ENCODE measurements around the gene ULK2. TPM values are rescaled to one million over a fixed set of nuclear protein-coding genes. Genes with fewer than 3 reads are reported as not detected.

ULK2 gene
- total RNA-seq, 4 donors from 2014 or later: 7.4 to 20.4 (median 14.2) TPM

GRCh38 chr17:19771971-19772630, 95.6 kb downstream of the ULK2 start:
- intact Hi-C loops (cut with DNase I; ENCODE audit: low total_unique reads) (no loop called here), in situ Hi-C loops (cut with MboI; ENCODE audit: low sequenced_read_pairs in 4 of 4) (loop anchor here in 3 of 4 donors (25.0 kb wide), 1 partner anchor 410 kb away; the partner anchor contains the start of gene B9D1 (in 3 of the 3))
- Histone ChIP-seq H3K9me3 (no peaks in the 10 kb centered on the region), H3K4me1 (no peaks in the 10 kb centered on the region), H3K4me3 (no peak overlapping the region), H3K27ac (no peak overlapping the region), H3K36me3 (peaks cover 0 to 17% of the 10 kb centered on the region in 2 donors), H3K27me3 (no peaks in the 10 kb centered on the region)
- no peak for DNase-seq
- no peak for ATAC-seq
- no peak for TF ChIP-seq POLR2A (IDR thresholded peaks at IDR 0.05)
- TF ChIP-seq, protein P1, sequence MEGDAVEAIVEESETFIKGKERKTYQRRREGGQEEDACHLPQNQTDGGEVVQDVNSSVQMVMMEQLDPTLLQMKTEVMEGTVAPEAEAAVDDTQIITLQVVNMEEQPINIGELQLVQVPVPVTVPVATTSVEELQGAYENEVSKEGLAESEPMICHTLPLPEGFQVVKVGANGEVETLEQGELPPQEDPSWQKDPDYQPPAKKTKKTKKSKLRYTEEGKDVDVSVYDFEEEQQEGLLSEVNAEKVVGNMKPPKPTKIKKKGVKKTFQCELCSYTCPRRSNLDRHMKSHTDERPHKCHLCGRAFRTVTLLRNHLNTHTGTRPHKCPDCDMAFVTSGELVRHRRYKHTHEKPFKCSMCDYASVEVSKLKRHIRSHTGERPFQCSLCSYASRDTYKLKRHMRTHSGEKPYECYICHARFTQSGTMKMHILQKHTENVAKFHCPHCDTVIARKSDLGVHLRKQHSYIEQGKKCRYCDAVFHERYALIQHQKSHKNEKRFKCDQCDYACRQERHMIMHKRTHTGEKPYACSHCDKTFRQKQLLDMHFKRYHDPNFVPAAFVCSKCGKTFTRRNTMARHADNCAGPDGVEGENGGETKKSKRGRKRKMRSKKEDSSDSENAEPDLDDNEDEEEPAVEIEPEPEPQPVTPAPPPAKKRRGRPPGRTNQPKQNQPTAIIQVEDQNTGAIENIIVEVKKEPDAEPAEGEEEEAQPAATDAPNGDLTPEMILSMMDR (IDR thresholded peaks at IDR 0.05 in 4 of 5, conservative IDR thresholded peaks at IDR 0.05 in 1 of 5): no peak

DNA sequence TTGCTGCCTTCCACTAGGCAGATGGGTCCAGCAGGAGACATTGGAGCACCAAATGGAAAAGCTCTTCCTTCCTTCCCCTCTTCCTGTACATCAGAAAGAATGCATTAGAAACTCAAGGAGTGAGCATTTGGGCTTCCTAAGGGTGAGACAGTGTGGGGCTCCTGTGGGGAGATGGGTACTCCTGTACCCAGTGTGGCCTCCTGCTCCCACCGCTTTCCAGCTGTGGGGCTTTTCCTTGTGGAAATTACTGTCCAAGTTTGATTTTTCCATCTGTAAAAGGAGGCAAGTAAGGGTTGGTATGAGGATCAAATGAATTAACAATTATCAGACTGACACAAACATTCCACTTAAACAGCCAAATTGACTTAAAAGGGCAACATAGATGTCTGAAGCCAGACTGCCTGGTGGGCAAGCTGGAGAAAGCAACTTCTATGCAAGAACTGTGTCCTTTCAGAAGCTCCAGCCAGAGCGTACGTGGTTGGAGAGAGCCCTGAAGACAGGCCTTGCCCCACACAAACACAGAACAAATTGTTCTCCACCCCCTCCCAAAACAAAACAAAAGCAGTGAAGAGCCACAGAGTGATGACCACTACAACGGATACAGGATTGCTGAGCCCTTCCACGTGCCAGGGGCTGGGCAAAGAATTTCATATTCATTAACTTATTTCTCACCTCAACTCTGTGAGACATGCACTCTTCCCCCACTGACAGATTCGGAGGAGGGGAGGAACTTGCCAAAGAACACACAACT, 96.6 kb downstream of the ULK2 start:
- no peaks in the 10 kb centered on the region for H3K9me3 ChIP-seq
- in situ Hi-C loops (cut with MboI; ENCODE audit: low sequenced_read_pairs in 4 of 4) (loop anchor here in 3 of 4 donors (25.0 kb wide), 1 partner anchor 409 kb away; the partner anchor contains the start of gene B9D1 (in 3 of the 3)), intact Hi-C loops (cut with DNase I; ENCODE audit: low total_unique reads) (no loop called here)
- peaks cover 0 to 7% of the 10 kb centered on the region in 2 donors for H3K36me3 ChIP-seq
- no peak for ATAC-seq
- no peaks in the 10 kb centered on the region for H3K4me1 ChIP-seq
- no peaks in the 10 kb centered on the region for H3K27me3 ChIP-seq
- H3K4me3 ChIP-seq: no peak overlapping the region
- H3K27ac ChIP-seq: no peak overlapping the region
- no peak for TF ChIP-seq POLR2A (IDR thresholded peaks at IDR 0.05)
- TF ChIP-seq, protein P1 (IDR thresholded peaks at IDR 0.05 in 4 of 5, conservative IDR thresholded peaks at IDR 0.05 in 1 of 5): no peak
- DNase-seq: no peak

DNA sequence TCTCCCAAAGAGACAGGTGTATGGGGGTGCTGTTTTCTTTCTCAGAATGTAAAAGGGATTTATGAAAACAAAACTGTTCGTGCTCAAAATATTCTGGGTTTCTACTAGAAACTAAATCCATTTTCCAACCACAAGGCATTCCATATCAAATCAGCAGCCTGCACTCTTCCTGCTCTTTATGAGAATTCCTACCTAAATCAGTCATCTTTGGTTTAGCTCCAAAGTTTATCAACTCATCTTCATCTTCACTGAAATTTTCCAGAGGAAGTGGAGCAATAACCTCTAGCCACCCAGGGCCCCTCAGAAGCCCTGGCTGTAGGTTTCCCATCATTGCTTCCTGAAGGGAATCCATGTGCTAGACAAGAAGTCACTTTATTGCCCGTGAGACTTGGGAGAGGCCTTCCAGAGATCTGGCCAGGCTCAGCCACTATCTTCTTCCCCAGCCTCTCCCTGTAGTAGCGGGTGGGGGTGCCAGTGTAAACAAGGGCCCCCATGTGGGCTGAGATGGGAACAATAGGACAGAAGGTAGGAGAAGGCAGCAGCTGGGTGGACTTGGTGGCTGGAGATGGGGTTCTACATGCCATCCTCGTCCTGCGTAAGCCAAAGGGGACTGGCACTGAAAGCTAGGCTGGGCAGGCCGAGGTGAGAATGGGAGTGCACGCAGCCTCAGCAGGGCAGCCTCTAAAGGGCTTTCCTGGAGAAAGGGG, 97.6 kb downstream of the ULK2 start:
- H3K9me3 ChIP-seq: no peaks in the 10 kb centered on the region
- TF ChIP-seq, protein P1 (IDR thresholded peaks at IDR 0.05 in 4 of 5, conservative IDR thresholded peaks at IDR 0.05 in 1 of 5): no peak
- TF ChIP-seq POLR2A (IDR thresholded peaks at IDR 0.05): no peak
- no peaks in the 10 kb centered on the region for H3K4me1 ChIP-seq
- no peak overlapping the region for H3K27ac ChIP-seq
- H3K36me3 ChIP-seq: no peaks in the 10 kb centered on the region
- no peaks in the 10 kb centered on the region for H3K27me3 ChIP-seq
- DNase-seq (no peak), ATAC-seq (no peak)
- in situ Hi-C loops (cut with MboI; ENCODE audit: low sequenced_read_pairs in 4 of 4): loop anchor here (5.0 to 25.0 kb wide), 4 partner anchors 125 to 408 kb away; partner anchors contain the start of genes B9D1 (in 4 of the 4) and ALDH3A2 (in 1 of the 4)
- intact Hi-C loops (cut with DNase I; ENCODE audit: low total_unique reads): no loop called here
- no peak overlapping the region for H3K4me3 ChIP-seq

DNA sequence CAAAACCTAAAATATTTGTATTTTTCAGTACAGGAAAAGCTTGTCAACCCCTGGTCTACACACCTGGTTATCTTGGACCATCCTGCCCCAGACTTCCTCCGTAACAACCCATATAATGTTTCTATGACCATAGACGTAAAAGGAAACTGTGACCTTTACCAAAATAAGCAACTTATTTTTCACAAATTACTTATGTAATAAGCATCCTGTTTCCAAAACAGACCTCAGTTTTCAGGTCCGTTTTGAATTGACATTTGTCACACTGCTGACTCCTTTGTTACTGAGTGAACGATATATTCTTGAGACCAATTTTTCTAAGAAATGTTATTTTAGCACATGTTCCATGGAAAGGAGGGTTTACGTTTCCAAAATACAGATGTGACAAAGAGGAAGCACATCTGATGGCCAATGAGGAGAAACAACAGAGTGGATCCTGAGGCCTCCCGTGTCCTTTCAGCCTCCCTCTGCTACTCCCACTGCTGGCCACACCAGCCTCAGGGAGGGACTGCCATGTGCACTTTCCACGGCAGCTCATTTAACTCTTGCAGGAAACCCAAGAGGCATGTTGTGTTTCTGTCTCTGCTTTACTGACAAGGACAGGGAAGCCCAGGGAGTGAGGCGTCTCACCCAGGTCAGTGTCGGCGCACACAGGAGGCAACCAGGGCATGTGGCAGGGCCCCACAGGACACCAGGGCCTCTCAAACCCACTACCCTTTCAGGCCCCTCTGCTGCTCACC, 99.5 kb downstream of the ULK2 start:
- DNase-seq (no peak), ATAC-seq (no peak)
- Histone ChIP-seq H3K9me3 (no peaks in the 10 kb centered on the region), H3K4me1 (no peaks in the 10 kb centered on the region), H3K36me3 (no peaks in the 10 kb centered on the region), H3K27ac (no peak overlapping the region), H3K4me3 (no peak overlapping the region), H3K27me3 (no peaks in the 10 kb centered on the region)
- no peak for TF ChIP-seq POLR2A (IDR thresholded peaks at IDR 0.05)
- TF ChIP-seq, protein P1 (IDR thresholded peaks at IDR 0.05 in 4 of 5, conservative IDR thresholded peaks at IDR 0.05 in 1 of 5): no peak
- intact Hi-C loops (cut with DNase I; ENCODE audit: low total_unique reads): no loop called here
- in situ Hi-C loops (cut with MboI; ENCODE audit: low sequenced_read_pairs in 4 of 4): loop anchor here (5.0 to 25.0 kb wide), 4 partner anchors 123 to 406 kb away; partner anchors contain the start of genes B9D1 (in 4 of the 4) and ALDH3A2 (in 1 of the 4)
